Right lobe of liver (tissue), 4 donors: ENCODE measurements around the gene APOL5.

Experiments
- CTCF ChIP-seq, 4 donors: fragments of 200-600 bp in 3 of 4; fragments of 450-650 bp in 1 of 4; IDR thresholded peaks; one replicate each; pipeline versions ENCODE4 v1.5.1 to v1.8.0; 2016 to 2022; ENCODE audit warnings: antibody characterized with exemption in 4 of 4, mild to moderate bottlenecking in 2 of 4
- POLR2A ChIP-seq: fragments of 450-650 bp; IDR thresholded peaks from one replicate; pipeline ENCODE4 v1.6.1; 2017; ENCODE audit warnings: antibody characterized with exemption, mild to moderate bottlenecking
- donor health status: DM: no; HTN: no; CAD: no.
- donor health status: DM: no; HTN: no; CAD: no.
- donor health status: DM: no; HTN: yes; CAD: no.

GRCh38 chr22:35717572-35717971 lies at the start of gene APOL5:
- TF ChIP-seq CTCF (IDR thresholded peaks at IDR 0.05) (no peak), POLR2A (no peak)
